Measurements from ENCODE around the gene BSPRY.
A peak's percentile ranks its signal among the peaks of the same experiment; 100 is the strongest.

The BSPRY gene

DNA sequence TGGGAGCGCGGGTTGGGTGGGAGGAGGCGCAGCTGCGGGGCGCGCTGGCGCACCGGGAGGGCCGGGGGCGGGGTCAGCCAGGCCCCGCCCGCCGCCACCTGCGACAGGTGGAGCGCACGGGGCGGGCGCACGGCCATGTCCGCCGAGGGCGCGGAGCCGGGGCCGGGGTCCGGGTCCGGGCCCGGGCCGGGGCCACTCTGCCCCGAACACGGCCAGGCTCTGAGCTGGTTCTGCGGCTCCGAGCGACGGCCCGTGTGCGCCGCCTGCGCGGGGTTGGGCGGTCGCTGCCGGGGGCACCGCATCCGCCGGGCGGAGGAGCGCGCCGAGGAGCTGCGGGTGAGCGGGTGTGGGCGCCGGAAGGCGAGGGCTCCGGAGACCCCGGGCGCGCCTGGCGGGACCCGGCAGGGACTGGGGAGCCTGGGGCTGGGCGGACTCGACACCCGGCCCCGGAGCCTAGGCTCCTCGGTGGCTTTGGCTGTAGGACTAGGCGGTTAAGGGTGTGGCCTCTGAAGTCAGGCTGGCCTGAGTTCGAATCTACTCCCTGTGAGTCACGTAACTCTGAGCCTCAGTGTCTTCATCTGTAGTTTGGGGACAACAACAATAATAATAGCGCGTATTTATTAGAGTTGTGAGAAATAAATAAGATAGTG, at the start of gene BSPRY:
BSPRY (plus strand) TSS at position 97 of the 650 bp plus-strand sequence; CDS start at position 136, 39 bp downstream.
- no peak for DNase-seq (ENCODE audit: low read depth in 1 of 2, low spot score in 1 of 2)

DNA sequence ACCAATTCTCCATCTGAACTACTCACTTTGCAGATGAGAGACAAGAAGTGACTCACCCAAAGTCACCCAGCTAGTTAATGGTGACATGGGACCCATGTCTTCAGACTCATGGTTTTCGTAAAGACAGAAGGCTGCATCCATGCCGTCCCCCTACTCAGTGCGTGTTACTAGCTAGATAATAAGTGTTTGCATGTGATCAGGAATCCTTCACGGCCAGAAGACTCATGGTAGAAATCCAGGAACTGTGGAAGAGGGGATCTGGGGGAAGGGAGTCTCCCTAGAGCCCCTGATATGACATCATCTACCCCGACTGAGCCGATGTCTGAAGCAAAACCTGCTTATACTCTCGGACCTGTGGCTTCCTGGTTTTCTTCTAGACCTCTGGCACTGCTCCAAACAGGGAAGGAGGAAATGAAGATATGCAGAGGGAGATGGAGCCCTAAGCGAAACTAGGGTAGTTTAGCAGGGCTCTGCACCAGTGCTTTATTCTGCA, 49.5 kb upstream of the BSPRY start:
- no peak for DNase-seq (ENCODE audit: low read depth in 1 of 2, low spot score in 1 of 2)

DNA sequence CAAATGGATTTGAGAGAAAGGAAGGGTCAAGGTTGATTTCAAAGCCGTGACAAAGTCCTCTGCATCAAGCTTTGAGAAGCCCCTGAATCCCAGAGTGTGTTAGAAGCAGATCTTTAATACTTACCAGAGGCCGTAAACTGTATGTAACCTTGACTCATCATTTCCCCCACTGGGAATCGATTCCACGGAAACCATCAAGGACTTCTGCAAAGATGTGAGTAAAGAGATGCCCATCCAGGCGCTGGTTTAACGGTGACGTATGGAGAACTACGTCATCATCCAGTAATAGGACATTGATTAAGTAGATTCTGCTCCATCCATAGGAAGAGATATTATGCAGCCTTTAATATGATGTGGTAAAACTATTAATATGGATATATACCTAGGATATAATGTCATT, 47.8 kb upstream of the BSPRY start:
- no peak for DNase-seq (ENCODE audit: low read depth in 1 of 2, low spot score in 1 of 2)

DNA sequence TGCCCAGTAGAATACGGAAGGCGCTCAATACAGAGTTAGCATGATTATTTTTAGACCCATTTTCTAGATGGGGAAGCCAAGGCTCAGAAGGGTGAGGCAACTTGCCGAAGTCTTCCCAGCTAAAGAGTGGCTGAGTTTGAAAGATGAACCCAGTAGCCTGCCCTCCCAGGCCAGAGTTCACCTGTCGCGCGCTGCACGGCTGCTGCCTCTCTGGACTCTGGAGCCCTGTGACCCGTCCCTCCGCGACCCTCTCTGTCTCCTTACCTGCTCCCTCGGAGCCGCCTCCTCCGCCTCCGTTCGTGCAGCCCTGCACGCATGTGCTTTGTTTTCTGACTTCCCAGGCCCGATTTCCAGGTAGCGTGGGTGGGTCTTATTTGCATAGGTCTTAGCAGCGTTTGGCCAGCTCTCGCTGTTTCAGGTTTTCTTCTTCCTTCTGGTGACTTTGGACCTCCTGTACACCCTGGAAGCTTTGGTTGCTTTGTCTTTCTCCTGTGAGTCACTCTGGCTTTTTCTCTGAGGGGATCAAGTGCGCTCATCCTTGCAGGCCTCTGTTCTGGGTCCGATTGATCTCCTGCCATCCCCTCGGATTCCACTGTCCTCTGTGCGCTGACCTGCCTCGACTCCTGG, 46.4 kb upstream of the BSPRY start, which contains the start of gene RNF183:
RNF183 (minus strand) TSS at position 585 of the 627 bp plus-strand sequence. CDS start 5,192 bp downstream, outside the sequence.
- DNase-seq (ENCODE audit: low read depth in 1 of 2, low spot score in 1 of 2): no peak

DNA sequence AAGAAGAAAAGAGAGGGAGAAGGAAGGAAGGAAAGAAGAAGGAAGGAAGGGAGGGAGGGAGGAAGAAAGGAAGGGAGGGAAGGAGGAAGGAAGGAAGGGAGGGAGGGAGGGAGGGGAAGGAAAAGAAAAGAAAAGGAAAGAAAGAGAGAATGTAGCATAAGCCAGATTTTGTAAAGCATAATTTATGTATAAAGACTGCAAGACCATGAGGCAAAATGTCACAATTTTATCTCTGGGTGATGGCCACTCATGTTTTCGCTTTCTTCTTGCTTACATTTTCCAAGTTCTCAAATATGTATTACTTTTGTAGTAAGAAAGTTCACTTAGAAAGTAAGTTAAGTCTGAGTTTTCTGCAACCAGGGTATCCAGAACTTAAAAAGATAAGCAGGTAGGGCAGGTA, 42.8 kb upstream of the BSPRY start:
- no peak for DNase-seq (ENCODE audit: low read depth in 1 of 2, low spot score in 1 of 2)

DNA sequence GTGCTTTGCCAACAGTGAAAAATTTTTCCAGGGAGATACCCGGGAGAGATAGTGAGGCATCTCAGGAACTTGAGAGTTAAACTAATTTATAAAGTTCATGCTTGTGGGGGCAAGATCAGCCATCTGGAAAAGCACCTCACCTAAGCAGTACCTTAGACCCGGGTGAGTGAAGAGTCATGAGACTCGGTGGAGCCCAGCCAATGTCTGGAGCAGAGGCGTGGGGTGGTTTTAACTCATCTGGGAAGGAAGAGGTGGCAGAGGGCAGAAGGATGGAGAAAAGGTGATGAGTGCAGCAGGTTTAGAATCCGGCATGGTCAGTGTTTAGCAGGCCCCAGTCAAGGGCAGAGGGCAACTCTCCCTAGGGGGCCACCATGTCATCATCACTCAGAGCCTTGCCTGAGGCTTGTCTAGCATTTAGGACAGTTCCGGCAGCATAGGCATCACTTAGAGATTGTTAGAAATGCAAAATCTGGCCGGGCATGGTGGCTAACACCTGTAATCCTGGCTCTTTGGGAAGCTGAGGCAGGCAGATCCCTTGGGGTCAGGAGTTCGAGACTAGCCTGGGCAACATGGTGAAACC, 41.9 kb upstream of the BSPRY start:
- no peak for DNase-seq (ENCODE audit: low read depth in 1 of 2, low spot score in 1 of 2)

DNA sequence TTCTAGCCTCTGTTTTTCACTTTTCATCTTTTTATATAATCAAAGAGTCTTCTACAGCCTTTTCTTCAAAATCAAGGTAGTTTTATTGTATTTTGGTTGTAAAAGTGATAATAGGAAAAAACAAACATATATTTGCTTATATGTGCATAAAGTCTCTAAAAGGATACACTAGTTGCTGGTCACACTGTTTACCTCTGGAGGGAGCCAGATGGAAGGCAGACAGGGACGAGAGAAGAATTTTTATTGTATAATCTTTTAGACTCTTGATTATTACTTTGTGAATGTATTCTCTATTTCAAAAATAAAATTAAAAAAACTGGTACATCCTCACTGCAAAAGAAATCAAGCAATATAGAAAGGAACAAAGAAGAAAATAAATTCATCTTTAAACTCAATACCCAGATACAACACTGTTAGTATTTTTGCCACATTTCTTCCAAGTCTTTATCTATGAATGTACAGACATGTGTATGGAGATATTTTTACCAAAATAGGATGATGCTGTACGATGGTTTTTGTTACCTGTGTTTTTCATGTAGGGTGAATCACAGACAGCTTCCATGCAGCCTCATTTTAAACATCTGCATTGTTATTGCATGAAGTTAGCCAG, 40.0 kb upstream of the BSPRY start:
- DNase-seq (ENCODE audit: low read depth in 1 of 2, low spot score in 1 of 2): no peak

DNA sequence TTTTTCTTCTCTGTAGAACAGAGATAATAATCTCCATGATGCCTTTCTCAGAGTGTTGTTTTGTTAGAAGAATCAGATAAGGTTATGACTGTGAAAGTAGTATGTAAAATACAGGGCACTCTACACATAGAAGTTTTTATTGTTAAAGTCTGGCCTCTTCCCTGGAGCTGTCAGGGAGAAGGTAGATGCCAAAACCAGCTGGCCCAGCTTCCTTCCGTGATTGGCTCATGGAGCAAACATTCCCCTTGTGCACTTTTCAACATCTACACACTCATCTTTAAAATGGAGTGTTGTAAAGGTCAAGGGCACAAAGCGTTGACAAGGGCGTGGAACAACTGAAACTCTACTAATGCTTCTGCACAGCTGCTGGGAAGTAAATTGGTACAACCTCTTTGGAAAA, 38.8 kb upstream of the BSPRY start:
- DNase-seq (ENCODE audit: low read depth in 1 of 2, low spot score in 1 of 2): no peak

DNA sequence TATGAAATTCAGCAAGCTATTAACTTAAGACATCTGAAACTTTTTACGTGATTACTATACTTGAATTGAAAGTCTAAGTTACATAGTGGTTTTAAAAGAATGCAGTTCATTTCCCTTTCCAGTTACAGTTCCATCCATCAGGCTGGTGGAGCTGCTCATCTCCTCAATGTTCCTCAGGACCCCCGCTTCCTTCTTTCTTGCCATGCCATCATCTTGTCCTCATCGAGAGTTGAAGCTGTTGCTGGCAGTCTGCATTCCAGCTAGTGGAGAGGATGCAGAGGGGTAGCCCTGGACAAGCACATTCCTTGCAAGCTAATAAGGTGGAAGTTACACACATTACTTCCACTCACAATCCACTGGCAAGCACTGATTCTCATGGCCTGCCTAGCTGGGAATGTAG, 37.4 kb upstream of the BSPRY start:
- no peak for DNase-seq (ENCODE audit: low read depth in 1 of 2, low spot score in 1 of 2)

DNA sequence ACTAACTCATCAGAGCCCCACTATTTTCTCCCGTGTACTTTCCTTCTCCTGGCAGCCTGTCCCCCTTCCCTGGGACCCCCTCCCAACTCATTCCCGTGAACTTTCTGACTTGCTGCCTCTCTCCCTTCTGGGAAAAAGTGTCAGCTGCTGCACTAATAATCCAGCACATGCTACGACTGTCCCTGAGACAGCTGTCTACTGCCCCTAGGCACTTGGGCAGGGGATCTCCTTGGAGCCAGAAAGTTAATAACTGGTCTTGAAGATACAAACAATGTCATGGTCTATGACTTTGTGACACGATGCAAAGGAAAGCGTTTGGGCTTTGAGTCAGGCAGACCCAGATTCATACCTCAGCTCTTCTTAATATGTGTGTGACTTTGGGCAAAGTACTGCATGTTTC, 36.1 kb upstream of the BSPRY start:
- no peak for DNase-seq (ENCODE audit: low read depth in 1 of 2, low spot score in 1 of 2)

DNA sequence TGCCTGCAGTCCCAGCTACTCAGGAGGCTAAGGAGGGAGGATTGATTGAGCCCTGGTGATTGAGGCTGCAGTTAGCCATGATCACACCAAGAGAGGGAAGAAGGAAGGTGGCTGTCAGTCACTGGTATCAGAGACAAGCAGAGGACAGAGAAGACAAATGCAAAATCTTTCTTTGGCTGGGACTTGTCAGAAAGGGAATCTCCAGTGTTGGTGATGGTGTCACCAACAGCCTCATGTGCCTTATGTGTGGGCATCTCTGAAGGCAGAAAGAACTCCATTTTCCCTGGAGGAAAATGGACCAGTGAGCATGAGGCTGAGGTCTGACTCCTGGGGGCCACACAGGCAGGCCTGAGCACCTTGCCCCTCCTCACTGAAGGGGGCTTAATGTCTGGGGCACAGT, 34.1 kb upstream of the BSPRY start:
- DNase-seq (ENCODE audit: low read depth in 1 of 2, low spot score in 1 of 2): no peak

DNA sequence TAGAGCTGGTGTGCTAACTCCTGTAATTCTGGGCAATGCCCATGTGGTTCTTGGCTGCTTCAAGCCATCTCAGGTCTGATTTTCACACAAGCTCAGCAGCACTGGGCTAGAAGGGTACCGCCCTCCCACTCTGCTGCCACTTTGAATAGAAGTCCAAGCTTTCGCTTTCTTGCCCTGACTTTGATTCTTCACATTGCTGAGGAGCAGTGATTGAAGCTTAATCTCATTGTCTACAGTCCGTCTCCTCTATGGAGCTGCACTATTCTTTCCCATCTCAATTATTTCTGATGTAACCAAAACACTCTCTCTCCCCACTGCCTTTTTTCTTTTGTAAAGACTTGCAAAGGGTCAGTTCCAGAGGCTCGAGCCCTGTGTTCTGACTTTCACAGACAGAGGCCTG, 33.3 kb upstream of the BSPRY start:
- no peak for DNase-seq (ENCODE audit: low read depth in 1 of 2, low spot score in 1 of 2)

DNA sequence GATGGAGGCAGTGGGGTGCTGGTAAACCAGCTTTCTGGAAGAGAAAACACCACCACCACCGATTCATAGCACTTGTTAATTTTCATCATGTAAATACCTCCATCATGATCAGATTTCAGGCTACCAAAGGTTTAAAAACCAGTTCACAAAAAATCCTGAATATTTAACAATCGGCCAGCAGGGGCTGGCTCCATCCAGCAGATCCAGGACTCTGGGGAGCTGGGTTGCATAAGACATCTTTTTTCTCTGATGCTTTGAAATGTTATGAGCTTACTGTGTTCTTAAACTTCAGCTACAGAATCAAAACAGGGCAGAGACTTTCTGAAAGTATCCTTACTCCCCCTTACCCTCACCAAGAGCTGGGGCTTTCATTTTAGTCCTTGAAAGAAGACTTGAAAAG, 31.6 kb upstream of the BSPRY start:
- no peak for DNase-seq (ENCODE audit: low read depth in 1 of 2, low spot score in 1 of 2)

DNA sequence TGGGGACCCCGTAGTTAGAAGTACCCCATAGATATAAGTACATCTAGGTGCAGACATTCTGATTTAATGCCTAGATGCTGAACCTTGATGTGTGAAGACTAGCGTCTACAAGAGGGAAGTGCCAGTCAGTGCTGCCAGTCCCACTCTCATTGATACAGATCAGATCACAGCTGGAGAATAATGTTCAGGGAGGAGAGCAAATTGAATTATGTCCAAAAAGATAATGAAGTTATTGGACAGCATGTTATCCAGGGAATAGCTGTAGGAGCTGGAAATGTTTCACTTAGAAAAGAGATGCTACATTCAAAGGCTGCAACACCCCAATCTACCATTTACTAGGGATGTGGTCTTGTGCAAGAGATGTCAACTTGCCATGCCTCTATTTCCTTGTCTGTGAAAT, 30.3 kb upstream of the BSPRY start:
- no peak for DNase-seq (ENCODE audit: low read depth in 1 of 2, low spot score in 1 of 2)

DNA sequence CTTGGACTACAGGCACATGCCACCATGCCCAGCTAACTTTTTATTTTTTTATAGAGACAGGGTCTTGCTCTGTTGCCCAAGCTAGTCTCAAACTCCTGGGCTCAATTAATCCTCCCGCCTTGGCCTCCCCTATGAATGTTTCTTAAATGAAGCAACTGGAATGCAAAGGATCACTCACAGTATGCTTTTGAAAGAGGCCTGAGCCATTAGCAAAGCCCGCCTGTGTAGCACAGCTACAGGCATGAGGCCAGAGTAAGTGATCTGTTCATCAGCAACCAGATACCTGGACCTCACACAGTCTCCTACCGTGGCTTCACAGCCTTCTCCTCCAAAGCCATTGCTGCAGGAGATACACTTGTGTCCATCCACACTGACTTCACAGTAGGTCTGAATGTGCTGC, 29.3 kb upstream of the BSPRY start:
- DNase-seq (ENCODE audit: low read depth in 1 of 2, low spot score in 1 of 2): no peak

DNA sequence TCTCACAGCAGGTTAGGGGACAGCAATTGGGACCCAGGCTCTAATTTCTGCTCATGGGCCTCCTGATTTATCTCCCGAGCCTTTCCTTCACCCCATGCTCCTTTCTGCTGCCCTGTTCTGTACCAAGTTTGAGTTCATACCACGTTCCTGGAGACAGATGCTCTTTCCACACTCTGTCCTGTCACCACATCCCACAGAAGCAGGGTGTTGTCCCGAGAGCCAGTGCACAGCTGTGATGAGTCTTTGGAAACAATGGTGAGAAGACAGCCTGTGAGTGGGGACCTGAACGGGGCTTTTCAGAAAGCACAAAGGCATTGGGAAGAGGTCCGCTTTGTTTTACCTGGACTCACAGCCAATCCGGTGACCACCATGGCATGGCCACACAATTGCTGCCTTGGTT, 26.7 kb upstream of the BSPRY start:
- no peak for DNase-seq (ENCODE audit: low read depth in 1 of 2, low spot score in 1 of 2)

DNA sequence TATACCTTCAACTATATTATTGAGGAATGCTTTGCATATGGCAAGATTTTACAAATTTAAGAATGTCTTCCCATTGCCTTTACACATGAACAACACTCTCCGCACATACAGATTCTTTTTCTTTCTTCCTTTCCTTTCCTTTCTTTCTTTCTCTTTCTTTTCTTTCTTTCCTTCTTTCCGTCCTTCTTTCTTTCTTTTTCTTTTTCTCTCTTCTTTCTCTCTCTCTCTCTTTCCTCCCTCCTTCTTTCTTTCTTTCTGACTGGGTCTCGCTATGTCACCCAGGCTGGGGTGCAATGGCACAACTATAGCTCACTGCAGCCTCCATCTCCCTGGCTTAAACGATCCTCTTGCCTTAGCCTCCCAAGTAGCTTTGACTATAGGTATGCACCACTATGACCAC, 23.1 kb upstream of the BSPRY start:
- DNase-seq (ENCODE audit: low read depth in 1 of 2, low spot score in 1 of 2): no peak

DNA sequence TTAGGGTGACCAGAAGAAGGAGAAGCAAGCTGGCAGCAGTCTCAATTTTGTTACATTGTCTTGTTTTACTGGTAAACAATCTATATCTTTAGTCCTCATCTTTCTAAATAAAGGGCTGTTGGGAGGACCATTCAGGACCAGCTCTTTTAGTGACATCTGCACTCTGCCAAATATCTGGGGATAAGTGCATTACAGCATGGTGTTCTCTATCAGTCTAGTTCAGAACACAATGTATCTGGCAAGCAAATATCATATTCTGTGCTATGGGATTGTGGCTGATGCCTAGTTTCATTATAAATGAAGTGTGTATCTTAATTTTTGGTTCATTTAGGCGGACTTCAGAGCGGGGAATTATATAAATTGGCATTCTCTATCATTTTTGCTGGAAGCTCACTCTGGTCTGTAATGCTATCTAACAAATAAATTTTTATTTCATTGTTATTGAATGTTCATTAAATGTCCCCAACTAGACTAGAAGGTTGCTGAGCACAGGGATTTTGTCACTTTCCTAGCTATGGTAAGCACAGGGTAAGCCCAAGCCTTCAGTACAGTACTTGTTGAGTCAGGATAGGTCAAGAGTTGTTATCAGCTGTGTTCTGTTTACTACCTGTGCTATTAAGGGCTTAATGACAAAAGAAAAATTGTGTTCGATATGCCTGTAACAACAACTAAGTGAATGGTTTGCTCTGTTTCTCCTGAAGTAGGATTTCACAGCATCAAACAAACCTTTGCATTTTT, 21.1 kb upstream of the BSPRY start:
- DNase-seq (ENCODE audit: low read depth in 1 of 2, low spot score in 1 of 2): no peak

DNA sequence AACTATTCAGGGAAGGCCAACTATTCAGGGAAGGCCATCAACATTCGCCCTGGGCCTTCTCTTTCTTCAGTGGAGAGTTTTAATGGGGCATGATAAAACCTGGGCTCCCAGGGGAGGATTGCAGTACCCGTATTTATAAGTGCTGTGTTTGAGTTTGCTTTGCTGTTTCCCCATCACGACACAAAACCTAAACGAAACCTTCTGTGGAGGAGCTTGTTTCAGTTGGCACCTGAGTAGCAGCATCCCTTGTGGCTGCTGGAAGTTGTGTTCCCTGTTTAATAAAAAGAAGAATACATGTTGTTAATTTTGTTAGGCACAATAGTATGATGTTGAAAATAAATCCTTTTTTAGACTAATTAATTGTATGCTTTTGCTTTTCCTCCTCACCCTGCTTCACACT, 17.6 kb upstream of the BSPRY start:
- no peak for DNase-seq (ENCODE audit: low read depth in 1 of 2, low spot score in 1 of 2)

DNA sequence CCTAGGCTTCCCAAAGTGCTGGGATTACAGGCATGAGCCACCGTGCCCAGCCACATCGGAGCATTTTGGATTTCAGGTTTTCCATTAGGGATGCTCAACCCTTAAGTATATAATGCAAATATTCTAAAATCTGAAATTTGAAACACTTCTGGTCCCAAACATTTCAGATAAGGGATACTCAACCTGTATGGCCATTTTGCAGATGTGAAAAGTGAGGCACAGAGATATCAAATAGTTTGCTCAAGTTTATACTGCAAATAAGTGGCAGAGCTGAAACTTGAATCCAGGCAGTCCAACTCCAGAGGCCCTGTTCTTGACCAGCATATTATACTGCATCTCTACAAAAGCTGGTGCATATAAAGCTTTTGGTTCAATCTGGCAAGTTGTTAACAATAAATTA, 11.6 kb upstream of the BSPRY start:
- no peak for DNase-seq (ENCODE audit: low read depth in 1 of 2, low spot score in 1 of 2)

DNA sequence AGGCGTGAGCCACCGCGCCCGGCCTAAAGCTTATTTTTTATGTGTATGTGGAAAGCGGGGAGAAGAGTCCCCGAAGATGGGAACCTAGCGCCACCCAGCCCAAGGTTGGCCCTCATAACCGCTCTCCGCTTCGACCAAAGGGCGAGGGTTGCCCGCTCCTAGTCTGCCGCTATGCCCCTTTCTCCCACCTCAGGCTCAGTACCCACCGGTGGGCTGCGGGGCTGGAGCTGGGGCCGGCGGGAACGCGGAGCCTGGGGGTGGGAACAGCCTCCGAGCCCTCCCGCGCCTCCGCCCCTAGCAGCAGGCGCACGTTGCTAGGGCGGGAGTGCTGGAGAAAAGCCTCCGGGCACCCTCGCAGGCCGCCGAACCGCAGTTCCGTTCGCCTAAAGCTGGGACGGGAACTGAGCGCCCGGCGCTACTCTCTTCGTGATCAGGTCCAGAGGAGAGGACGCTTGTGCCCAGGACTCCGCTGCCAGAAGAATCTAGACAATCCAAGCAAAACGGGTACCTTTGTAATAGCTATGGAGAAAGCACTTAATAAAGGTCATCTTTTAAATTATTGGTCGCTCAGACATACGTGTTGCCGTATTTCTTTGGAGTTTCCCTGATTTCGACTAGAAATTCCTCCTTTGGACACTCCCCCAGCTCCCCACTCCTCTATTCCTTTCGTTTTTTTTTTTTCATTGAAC, 9.2 kb upstream of the BSPRY start, which contains the start of gene WDR31:
WDR31 (minus strand) TSS at position 265 of the 689 bp plus-strand sequence. CDS start 8,253 bp downstream, outside the sequence.
- peak; percentile 54 to 76 for DNase-seq (ENCODE audit: low read depth in 1 of 2, low spot score in 1 of 2)

Measured in stimulated activated CD4-positive, alpha-beta T cell treated with anti-CD3 and anti-CD28 coated beads, Interleukin-15, amount 100 ng/mL, for 1 hour (primary cell).